SK-N-SH (cell line): ENCODE results near the gene AKT3. TPM values are rescaled to one million over a fixed set of nuclear protein-coding genes. Genes with fewer than 3 reads are reported as not detected.

Experiments used
- CTCF ChIA-PET: fragments of 300-600, 350-600 bp; formaldehyde crosslinking; extraction: SDS; loops from one replicate; lab custom pipeline; 2021; lab: Yijun Ruan, JAX
- POLR2A ChIA-PET: fragments of 350-600 bp; sonication (Branson Sonifier 250); formaldehyde crosslinking; extraction: SDS; loops from one replicate; lab custom pipeline; 2020; ENCODE audit warnings: antibody characterized with exemption, inconsistent platforms; lab: Yijun Ruan, JAX
- DNase-seq: peaks from one replicate; pipeline ENCODE4 v3.0.0; 2012
- H2AFZ ChIP-seq: fragments of 200-600 bp; sonication (generic); 2 replicates; pipeline ENCODE4 v1.8.1; 2016; ENCODE audit warnings: antibody characterized with exemption, mild to moderate bottlenecking, low read depth
- H3F3A ChIP-seq: fragments of 200-600 bp; sonication (generic); replicated peaks from 2 replicates; pipeline ENCODE3; 2016; ENCODE audit warnings: antibody characterized with exemption, mild to moderate bottlenecking; ENCODE audit not compliant: insufficient read depth
- H3K27ac ChIP-seq, 2 experiments: fragments of 200-500 bp in 1 of 2; fragments of 200-600 bp in 1 of 2; sonication (Bioruptor generic) in 1 of 2; sonication (generic), shearing (Covaris generic) in 1 of 2; 2 replicates each; pipeline versions ENCODE4 v1.5.1 to v1.6.1; 2014 to 2016; ENCODE audit warnings: low read depth in 2 of 2, inconsistent platforms in 1 of 2, low read length in 1 of 2, mild to moderate bottlenecking in 1 of 2, mixed read lengths in 1 of 2
- H3K27me3 ChIP-seq: fragments of 200-600 bp; sonication (generic), shearing (Covaris generic); 2 replicates; pipeline ENCODE4 v1.6.1; 2016; ENCODE audit warnings: mixed run types; ENCODE audit not compliant: insufficient read depth
- H3K36me3 ChIP-seq, 2 experiments: fragments of 200-500 bp in 1 of 2; fragments of 200-600 bp in 1 of 2; sonication (Bioruptor generic) in 1 of 2; sonication (generic) in 1 of 2; replicated peaks in 1 of 2; 2 replicates each; pipeline versions ENCODE3 to v1.5.1; 2014 to 2016; ENCODE audit warnings: low read length in 1 of 2, mild to moderate bottlenecking in 1 of 2; ENCODE audit not compliant: insufficient read depth in 2 of 2, control insufficient read depth in 1 of 2
- H3K4me1 ChIP-seq, 2 experiments: fragments of 200-500 bp in 1 of 2; fragments of 200-600 bp in 1 of 2; sonication (Bioruptor generic) in 1 of 2; sonication (generic), shearing (Covaris generic) in 1 of 2; 2 replicates each; pipeline versions ENCODE4 v1.5.1 to v1.6.1; 2014 to 2016; ENCODE audit warnings: low read depth in 1 of 2, low read length in 1 of 2, mixed run types in 1 of 2; ENCODE audit not compliant: insufficient read depth in 2 of 2, control insufficient read depth in 1 of 2
- H3K4me2 ChIP-seq: fragments of 200-600 bp; sonication (generic), shearing (Covaris generic); 2 replicates; pipeline ENCODE4 v1.6.1; 2017; ENCODE audit warnings: mixed run types
- H3K4me3 ChIP-seq, 2 experiments: fragments of 200-500 bp in 1 of 2; fragments of 200-600 bp in 1 of 2; sonication (Bioruptor generic) in 1 of 2; sonication (generic), shearing (Covaris generic) in 1 of 2; 2 replicates each; pipeline versions ENCODE4 v1.5.1 to v1.8.1; 2014 to 2016; ENCODE audit warnings: low read depth in 2 of 2, inconsistent platforms in 1 of 2, low read length in 1 of 2, mild to moderate bottlenecking in 1 of 2, mixed read lengths in 1 of 2, moderate library complexity in 1 of 2
- H3K79me2 ChIP-seq: fragments of 200-600 bp; sonication (generic); 2 replicates; pipeline ENCODE4 v1.8.1; 2017; ENCODE audit warnings: mild to moderate bottlenecking; ENCODE audit not compliant: insufficient read depth
- H3K9ac ChIP-seq: fragments of 200-600 bp; sonication (generic); 2 replicates; pipeline ENCODE4 v1.6.1; 2017; ENCODE audit warnings: mixed run types
- H3K9me2 ChIP-seq: fragments of 200-600 bp; sonication (generic); 2 replicates; pipeline ENCODE4 v1.6.1; 2017; ENCODE audit warnings: mixed run types
- H3K9me3 ChIP-seq: fragments of 200-600 bp; sonication (generic); 2 replicates; pipeline ENCODE4 v1.6.1; 2017; ENCODE audit warnings: mixed run types, mild to moderate bottlenecking, moderate library complexity
- H4K20me1 ChIP-seq: fragments of 200-600 bp; sonication (generic); 2 replicates; pipeline ENCODE4 v1.6.1; 2017; ENCODE audit warnings: mild to moderate bottlenecking, mixed run types; ENCODE audit not compliant: insufficient read depth
- ELF1 ChIP-seq: IDR thresholded peaks from 2 replicates; pipeline ENCODE4 v1.4.0; 2012
- EP300 ChIP-seq, 2 experiments: IDR thresholded peaks; 2 replicates each; pipeline versions ENCODE4 v1.4.0 to v1.6.1; 2012; ENCODE audit warnings: borderline replicate concordance in 1 of 2, low read depth in 1 of 2, low read length in 1 of 2
- FOSL2 ChIP-seq: IDR thresholded peaks from 2 replicates; pipeline ENCODE4 v1.4.0; 2012; ENCODE audit warnings: low read depth, mild to moderate bottlenecking, moderate library complexity, borderline replicate concordance
- GATA2 ChIP-seq: sonication (generic); formaldehyde crosslinking; IDR thresholded peaks from 2 replicates; pipeline ENCODE4 v1.5.0; 2020; ENCODE audit warnings: mild to moderate bottlenecking, missing genetic modification reagents
- JUND ChIP-seq: IDR thresholded peaks from 2 replicates; pipeline ENCODE4 v1.4.0; 2012
- NFIC ChIP-seq: IDR thresholded peaks from 2 replicates; pipeline ENCODE4 v1.4.0; 2012; ENCODE audit warnings: borderline replicate concordance
- NRF1 ChIP-seq: IDR thresholded peaks from 2 replicates; pipeline ENCODE4 v1.6.1; 2012; ENCODE audit warnings: low read depth, mild to moderate bottlenecking, low read length
- RFX5 ChIP-seq: IDR thresholded peaks from 2 replicates; pipeline ENCODE4 v1.6.1; 2012; ENCODE audit warnings: mild to moderate bottlenecking, improper control_type of control experiment, low read length
- RXRA ChIP-seq: IDR thresholded peaks from 2 replicates; pipeline ENCODE4 v1.4.0; 2012; ENCODE audit warnings: low read depth, mild to moderate bottlenecking, borderline replicate concordance
- SIN3A ChIP-seq: IDR thresholded peaks from 2 replicates; pipeline ENCODE4 v1.6.1; 2012; ENCODE audit warnings: low read depth, mild to moderate bottlenecking, low read length, moderate library complexity, borderline replicate concordance
- TAF1 ChIP-seq: IDR thresholded peaks from 2 replicates; pipeline ENCODE4 v1.6.1; 2012; ENCODE audit warnings: low read depth, mild to moderate bottlenecking, low read length, moderate library complexity, borderline replicate concordance
- TCF12 ChIP-seq: IDR thresholded peaks from 2 replicates; pipeline ENCODE4 v1.4.0; 2012
- TEAD4 ChIP-seq: IDR thresholded peaks from 2 replicates; pipeline ENCODE4 v1.4.0; 2012; ENCODE audit warnings: mild to moderate bottlenecking, borderline replicate concordance; ENCODE audit not compliant: insufficient read depth
- YY1 ChIP-seq: IDR thresholded peaks from 2 replicates; pipeline ENCODE4 v1.4.0; 2012; ENCODE audit warnings: low read depth, mild to moderate bottlenecking
- WGBS: methylation state at CpG from one replicate; pipeline ENCODE4 v1.1.6; 2017; ENCODE audit warnings: low lambda C conversion rate; 5-methylcytosine and 5-hydroxymethylcytosine counted together
- polyA plus RNA-seq, 3 experiments: library from polyadenylated mRNA; depleted of rRNA; stranded (reverse); fragments of >200 nt; gene quantifications; 2 replicates each; pipeline ENCODE4 v1.2.3, GENCODE V29; 2012
- TF ChIP-seq, protein P1 (sequence below): IDR thresholded peaks from 2 replicates; pipeline ENCODE4 v1.4.0; 2012; ENCODE audit warnings: low read depth, borderline replicate concordance
- TF ChIP-seq, protein P2 (sequence below): IDR thresholded peaks from 2 replicates; pipeline ENCODE4 v1.4.0; 2012; ENCODE audit warnings: low read depth, borderline replicate concordance
- TF ChIP-seq, protein P3 (sequence below): fragments of 150-350 bp; IDR thresholded peaks from 2 replicates; pipeline ENCODE4 v1.6.1; 2017; ENCODE audit warnings: antibody characterized with exemption, low read length, low read depth, borderline replicate concordance

The AKT3 gene
- polyA plus RNA-seq, 1 of the 3 experiments (the other 2 are of a cell fraction) = 12.7 TPM

DNA sequence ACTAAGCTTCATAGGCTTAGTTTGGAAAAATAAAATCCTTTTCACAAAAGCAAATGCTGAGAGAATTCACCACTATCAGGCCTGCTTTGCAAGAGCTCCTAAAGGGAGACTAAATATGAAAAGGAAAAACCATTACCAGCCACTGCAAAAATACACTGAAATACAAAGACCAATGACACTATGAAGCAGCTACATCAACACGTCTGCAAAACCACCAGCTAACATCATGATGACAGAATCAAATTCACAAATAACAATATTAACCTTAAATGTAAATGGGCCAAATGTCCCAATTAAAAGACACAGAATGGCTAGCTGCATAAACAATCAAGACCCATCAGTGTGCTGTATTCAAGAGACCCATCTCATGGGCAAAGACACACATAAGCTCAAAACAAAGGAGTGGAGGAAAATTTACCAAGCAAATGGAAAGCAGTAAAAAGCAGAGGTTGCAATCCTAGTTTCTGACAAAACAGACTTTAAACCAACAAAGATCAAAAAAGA is 28.8 kb downstream of the AKT3 start (continued):
- TF ChIP-seq, protein P1, sequence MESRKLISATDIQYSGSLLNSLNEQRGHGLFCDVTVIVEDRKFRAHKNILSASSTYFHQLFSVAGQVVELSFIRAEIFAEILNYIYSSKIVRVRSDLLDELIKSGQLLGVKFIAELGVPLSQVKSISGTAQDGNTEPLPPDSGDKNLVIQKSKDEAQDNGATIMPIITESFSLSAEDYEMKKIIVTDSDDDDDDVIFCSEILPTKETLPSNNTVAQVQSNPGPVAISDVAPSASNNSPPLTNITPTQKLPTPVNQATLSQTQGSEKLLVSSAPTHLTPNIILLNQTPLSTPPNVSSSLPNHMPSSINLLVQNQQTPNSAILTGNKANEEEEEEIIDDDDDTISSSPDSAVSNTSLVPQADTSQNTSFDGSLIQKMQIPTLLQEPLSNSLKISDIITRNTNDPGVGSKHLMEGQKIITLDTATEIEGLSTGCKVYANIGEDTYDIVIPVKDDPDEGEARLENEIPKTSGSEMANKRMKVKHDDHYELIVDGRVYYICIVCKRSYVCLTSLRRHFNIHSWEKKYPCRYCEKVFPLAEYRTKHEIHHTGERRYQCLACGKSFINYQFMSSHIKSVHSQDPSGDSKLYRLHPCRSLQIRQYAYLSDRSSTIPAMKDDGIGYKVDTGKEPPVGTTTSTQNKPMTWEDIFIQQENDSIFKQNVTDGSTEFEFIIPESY = no peak
- TF ChIP-seq JUND (no peak), ELF1 (no peak), GATA2 (CRISPR knock-in tag) (no peak), RXRA (no peak), SIN3A (no peak)

DNA sequence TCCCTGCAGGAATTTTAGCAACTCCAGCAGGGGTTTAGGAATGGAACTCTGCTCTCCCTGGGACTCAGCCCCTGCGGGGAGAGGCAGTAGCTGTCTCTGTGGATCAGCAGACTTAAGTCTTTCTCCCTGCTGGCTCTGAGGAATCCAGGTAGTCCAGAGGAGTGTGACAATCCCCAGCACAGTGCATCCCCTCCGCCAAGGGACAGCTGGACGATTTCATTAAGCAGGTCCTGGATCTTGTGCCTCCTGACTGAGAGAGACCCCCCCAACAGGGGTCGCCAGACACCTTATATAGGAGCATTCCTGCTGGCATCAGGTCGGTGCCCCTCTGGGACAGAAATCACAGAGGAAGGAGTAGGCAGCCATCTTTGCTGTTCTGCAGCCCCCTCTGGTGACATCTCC is 30.6 kb downstream of the AKT3 start:
- H3K9me3 ChIP-seq = peaks cover 3% of the 10 kb centered on the region; the same call in 1 of the 2 replicates
- no peak overlapping the region for H3K4me3 ChIP-seq
- H3K79me2 ChIP-seq = peaks cover 99% of the 10 kb centered on the region
- 100% methylated on average over 2 of the region's 5 CpGs for WGBS
- no peak for TF ChIP-seq SIN3A
- TF ChIP-seq EP300 (IDR thresholded peaks at IDR 0.05; ENCODE audit: borderline replicate concordance in 1 of 2, low read depth in 1 of 2, low read length in 1 of 2) = no peak
- TF ChIP-seq RFX5 = no peak
- TF ChIP-seq, protein P2, sequence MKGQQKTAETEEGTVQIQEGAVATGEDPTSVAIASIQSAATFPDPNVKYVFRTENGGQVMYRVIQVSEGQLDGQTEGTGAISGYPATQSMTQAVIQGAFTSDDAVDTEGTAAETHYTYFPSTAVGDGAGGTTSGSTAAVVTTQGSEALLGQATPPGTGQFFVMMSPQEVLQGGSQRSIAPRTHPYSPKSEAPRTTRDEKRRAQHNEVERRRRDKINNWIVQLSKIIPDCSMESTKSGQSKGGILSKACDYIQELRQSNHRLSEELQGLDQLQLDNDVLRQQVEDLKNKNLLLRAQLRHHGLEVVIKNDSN = no peak
- TF ChIP-seq, protein P1 = no peak
- no peak for TF ChIP-seq NRF1
- no peak for TF ChIP-seq ELF1
- no peak for TF ChIP-seq TCF12
- TF ChIP-seq, protein P3, sequence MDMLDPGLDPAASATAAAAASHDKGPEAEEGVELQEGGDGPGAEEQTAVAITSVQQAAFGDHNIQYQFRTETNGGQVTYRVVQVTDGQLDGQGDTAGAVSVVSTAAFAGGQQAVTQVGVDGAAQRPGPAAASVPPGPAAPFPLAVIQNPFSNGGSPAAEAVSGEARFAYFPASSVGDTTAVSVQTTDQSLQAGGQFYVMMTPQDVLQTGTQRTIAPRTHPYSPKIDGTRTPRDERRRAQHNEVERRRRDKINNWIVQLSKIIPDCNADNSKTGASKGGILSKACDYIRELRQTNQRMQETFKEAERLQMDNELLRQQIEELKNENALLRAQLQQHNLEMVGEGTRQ = no peak
- TF ChIP-seq YY1 = no peak
- no peak for TF ChIP-seq NFIC
- no peak for TF ChIP-seq JUND
- no peak for TF ChIP-seq TEAD4
- TF ChIP-seq RXRA = no peak
- TF ChIP-seq TAF1 = no peak
- no peak for TF ChIP-seq FOSL2
- H4K20me1 ChIP-seq = no peaks in the 10 kb centered on the region
- CTCF ChIA-PET = no interaction called here
- no peaks in the 10 kb centered on the region for H3K9me2 ChIP-seq
- H3F3A ChIP-seq = no peaks in the 10 kb centered on the region
- POLR2A ChIA-PET = no interaction called here
- no peak overlapping the region for H3K9ac ChIP-seq
- H3K27ac ChIP-seq = no peak overlapping the region
- H2AFZ ChIP-seq = no peak overlapping the region
- H3K4me2 ChIP-seq = no peak overlapping the region
- H3K4me1 ChIP-seq = no peaks in the 10 kb centered on the region
- H3K36me3 ChIP-seq = peaks cover 8 to 55% of the 10 kb centered on the region in 2 experiments
- no peaks in the 10 kb centered on the region for H3K27me3 ChIP-seq
- no peak for DNase-seq
